Hepatocyte (in vitro differentiated cells): ENCODE results near the gene UXS1.

ENCODE experiments used
- CTCF ChIP-seq: fragments of 200-600 bp; sonication (generic); IDR thresholded peaks from 2 replicates; pipeline ENCODE4 v1.5.1; 2016; ENCODE audit warnings: antibody characterized with exemption, mild to moderate bottlenecking; ENCODE audit not compliant: poor library complexity
- EZH2 ChIP-seq: fragments of 200-600 bp; sonication (generic); IDR thresholded peaks from 2 replicates; pipeline ENCODE4 v1.6.1; 2016; ENCODE audit warnings: antibody characterized with exemption, mild to moderate bottlenecking, borderline replicate concordance

GRCh38 chr2:106089611-106090010 lies 104.5 kb downstream of the UXS1 start:
- TF ChIP-seq CTCF (no peak), EZH2 (no peak)
